ENCODE measurements around the gene CFAP73. TPM values are rescaled to one million over a fixed set of nuclear protein-coding genes. Genes with fewer than 3 reads are reported as not detected.

CFAP73 gene
- total RNA-seq, 1 experiment from 2014 or later: 0.94 TPM

GRCh38 chr12:113173081-113173698 is 23.7 kb downstream of the CFAP73 start:
- Mint-ChIP-seq H3K36me3 (peaks cover 76% of the 10 kb centered on the region), H3K4me3 (no peak overlapping the region), H3K27me3 (ENCODE audit: low read depth) (no peaks in the 10 kb centered on the region), H3K4me1 (no peaks in the 10 kb centered on the region), H3K27ac (no peak overlapping the region), H3K9me3 (no peaks in the 10 kb centered on the region)
- ChIA-PET CTCF (interaction anchor here (1.1 to 2.0 kb wide), 5 partner anchors 12 to 61 kb away, joined by 4 to 40 read pairs (median 5); partner anchors contain the start of genes CFAP73 and RASAL1), POLR2A (no interaction called here)
- no peak for ATAC-seq
- no peak for DNase-seq (ENCODE audit: low spot score)
- no peak for TF ChIP-seq PRDM15 (CRISPR knock-in tag; IDR thresholded peaks at IDR 0.05)
- TF ChIP-seq TP53 (CRISPR knock-in tag; IDR thresholded peaks at IDR 0.05): no peak
- TF ChIP-seq EMX1 (CRISPR knock-in tag; IDR thresholded peaks at IDR 0.05): no peak
- no peak for TF ChIP-seq SMAD4 (CRISPR knock-in tag; IDR thresholded peaks at IDR 0.05)
- no peak for TF ChIP-seq FOXP4 (CRISPR knock-in tag; IDR thresholded peaks at IDR 0.05)
- no peak for TF ChIP-seq PREB (CRISPR knock-in tag; IDR thresholded peaks at IDR 0.05; ENCODE audit: borderline replicate concordance)
- no peak for TF ChIP-seq ZSCAN18 (CRISPR knock-in tag; IDR thresholded peaks at IDR 0.05)
- TF ChIP-seq OVOL2 (CRISPR knock-in tag; IDR thresholded peaks at IDR 0.05; ENCODE audit: borderline replicate concordance): no peak
- TF ChIP-seq E2F4 (CRISPR knock-in tag; IDR thresholded peaks at IDR 0.05; ENCODE audit: borderline replicate concordance, low read depth): no peak
- TF ChIP-seq USF1 (CRISPR knock-in tag; IDR thresholded peaks at IDR 0.05): no peak
- TF ChIP-seq JAZF1 (CRISPR knock-in tag; IDR thresholded peaks at IDR 0.05): no peak
- no peak for TF ChIP-seq ETV6 (CRISPR knock-in tag; IDR thresholded peaks at IDR 0.05)
- no peak for TF ChIP-seq IRF1 (CRISPR knock-in tag; IDR thresholded peaks at IDR 0.05)
- no peak for TF ChIP-seq RORB (CRISPR knock-in tag; IDR thresholded peaks at IDR 0.05)
- TF ChIP-seq AFF4 (CRISPR knock-in tag; IDR thresholded peaks at IDR 0.05; ENCODE audit: borderline replicate concordance): no peak
- TF ChIP-seq AR (CRISPR knock-in tag; IDR thresholded peaks at IDR 0.05): no peak
- no peak for TF ChIP-seq TCF7 (CRISPR knock-in tag; IDR thresholded peaks at IDR 0.05; ENCODE audit: low read depth)
- no peak for TF ChIP-seq IRF2 (CRISPR knock-in tag; IDR thresholded peaks at IDR 0.05; ENCODE audit: borderline replicate concordance, low read depth)
- TF ChIP-seq ELF4 (CRISPR knock-in tag; IDR thresholded peaks at IDR 0.05; ENCODE audit: low read depth): no peak
